Measurements from ENCODE around the gene MACROD1. TPM values are rescaled to one million over a fixed set of nuclear protein-coding genes. Genes with fewer than 3 reads are reported as not detected.

MACROD1 gene
- total RNA-seq, 1 experiment from 2014 or later = 17.6 TPM

GRCh38 chr11:64088162-64089026 is 77.5 kb downstream of the MACROD1 start:
- DNase-seq (ENCODE audit: low read depth in 1 of 2, low spot score in 2 of 2) = no peak
- no peak overlapping the region for H3K27ac ChIP-seq
- peaks cover 23% of the 10 kb centered on the region for H3K4me1 ChIP-seq (replicated peaks)
- no peaks in the 10 kb centered on the region for H3K9me3 ChIP-seq (replicated peaks)
- H3K27me3 ChIP-seq (replicated peaks) = no peaks in the 10 kb centered on the region
- H3K36me3 ChIP-seq = no peaks in the 10 kb centered on the region
- H3K4me3 ChIP-seq = no peak overlapping the region

- no peak overlapping the region for H3K4me3 ChIP-seq
- H3K9me3 ChIP-seq (replicated peaks) = no peaks in the 10 kb centered on the region
- DNase-seq (ENCODE audit: low read depth in 1 of 2, low spot score in 2 of 2) = no peak
- H3K27ac ChIP-seq = no peak overlapping the region
- H3K36me3 ChIP-seq = no peaks in the 10 kb centered on the region
- peaks cover 25% of the 10 kb centered on the region for H3K4me1 ChIP-seq (replicated peaks)
- H3K27me3 ChIP-seq (replicated peaks) = no peaks in the 10 kb centered on the region
These were observed 79.4 kb downstream of the MACROD1 start for GRCh38 chr11:64086258-64087123.

- H3K9me3 ChIP-seq (replicated peaks) = no peaks in the 10 kb centered on the region
- H3K4me1 ChIP-seq (replicated peaks) = peaks cover 25% of the 10 kb centered on the region
- no peak overlapping the region for H3K27ac ChIP-seq
- DNase-seq (ENCODE audit: low read depth in 1 of 2, low spot score in 2 of 2) = no peak
- H3K4me3 ChIP-seq = no peak overlapping the region
- no peaks in the 10 kb centered on the region for H3K27me3 ChIP-seq (replicated peaks)
- H3K36me3 ChIP-seq = no peaks in the 10 kb centered on the region
These were observed 80.0 kb downstream of the MACROD1 start for GRCh38 chr11:64085906-64086257.

- H3K4me3 ChIP-seq = no peak overlapping the region
- H3K27me3 ChIP-seq (replicated peaks) = no peaks in the 10 kb centered on the region
- H3K36me3 ChIP-seq = no peaks in the 10 kb centered on the region
- DNase-seq (ENCODE audit: low read depth in 1 of 2, low spot score in 2 of 2) = no peak
- peaks cover 21% of the 10 kb centered on the region for H3K4me1 ChIP-seq (replicated peaks)
- H3K27ac ChIP-seq = no peak overlapping the region
- H3K9me3 ChIP-seq (replicated peaks) = no peaks in the 10 kb centered on the region
These were observed 80.8 kb downstream of the MACROD1 start for GRCh38 chr11:64084951-64085710.

- H3K9me3 ChIP-seq (replicated peaks) = no peaks in the 10 kb centered on the region
- no peak for DNase-seq (ENCODE audit: low read depth in 1 of 2, low spot score in 2 of 2)
- no peak overlapping the region for H3K27ac ChIP-seq
- H3K36me3 ChIP-seq = no peaks in the 10 kb centered on the region
- no peak overlapping the region for H3K4me3 ChIP-seq
- H3K27me3 ChIP-seq (replicated peaks) = no peaks in the 10 kb centered on the region
- H3K4me1 ChIP-seq (replicated peaks) = peaks cover 13% of the 10 kb centered on the region
These were observed 81.6 kb downstream of the MACROD1 start for GRCh38 chr11:64084146-64084950.

GRCh38 chr11:64083398-64084080 is 82.4 kb downstream of the MACROD1 start:
- peaks cover 12% of the 10 kb centered on the region for H3K4me1 ChIP-seq (replicated peaks)
- no peak for DNase-seq (ENCODE audit: low read depth in 1 of 2, low spot score in 2 of 2)
- H3K9me3 ChIP-seq (replicated peaks) = no peaks in the 10 kb centered on the region
- H3K27ac ChIP-seq = no peak overlapping the region
- H3K27me3 ChIP-seq (replicated peaks) = no peaks in the 10 kb centered on the region
- H3K36me3 ChIP-seq = no peaks in the 10 kb centered on the region
- H3K4me3 ChIP-seq = no peak overlapping the region

- Histone ChIP-seq H3K27me3 (replicated peaks) (no peaks in the 10 kb centered on the region), H3K4me3 (no peak overlapping the region), H3K36me3 (no peaks in the 10 kb centered on the region), H3K27ac (no peak overlapping the region), H3K4me1 (replicated peaks) (peaks cover 12% of the 10 kb centered on the region), H3K9me3 (replicated peaks) (no peaks in the 10 kb centered on the region)
- no peak for DNase-seq (ENCODE audit: low read depth in 1 of 2, low spot score in 2 of 2)
These were observed 84.0 kb downstream of the MACROD1 start for GRCh38 chr11:64081745-64082442.

- H3K4me1 ChIP-seq (replicated peaks) = peaks cover 12% of the 10 kb centered on the region
These were observed 85.5 kb downstream of the MACROD1 start for GRCh38 chr11:64080390-64080789.

GRCh38 chr11:64078905-64079304 is 87.0 kb downstream of the MACROD1 start:
- no peak overlapping the region for H3K27ac ChIP-seq
- H3K27me3 ChIP-seq (replicated peaks) = no peaks in the 10 kb centered on the region; the same call in 1 of the 2 replicates
- peaks cover 8% of the 10 kb centered on the region for H3K4me1 ChIP-seq (replicated peaks)

More at GRCh38 chr11:64080390-64080789, 85.5 kb downstream of the MACROD1 start:
- H3K27ac ChIP-seq = no peak overlapping the region
- no peaks in the 10 kb centered on the region for H3K9me3 ChIP-seq (replicated peaks)
- H3K27me3 ChIP-seq (replicated peaks) = no peaks in the 10 kb centered on the region
- DNase-seq (ENCODE audit: low read depth in 1 of 2, low spot score in 2 of 2) = no peak
- H3K4me3 ChIP-seq = no peak overlapping the region
- no peaks in the 10 kb centered on the region for H3K36me3 ChIP-seq

GRCh38 chr11:64078284-64078683 is 87.6 kb downstream of the MACROD1 start:
- H3K4me1 ChIP-seq (replicated peaks) = peaks cover 2% of the 10 kb centered on the region; the same call in 1 of the 2 replicates
- no peak overlapping the region for H3K4me3 ChIP-seq
- DNase-seq (ENCODE audit: low read depth in 1 of 2, low spot score in 2 of 2) = no peak
- no peaks in the 10 kb centered on the region for H3K36me3 ChIP-seq
- H3K27me3 ChIP-seq (replicated peaks) = no peaks in the 10 kb centered on the region; the same call in 1 of the 2 replicates
- no peak overlapping the region for H3K27ac ChIP-seq
- no peaks in the 10 kb centered on the region for H3K9me3 ChIP-seq (replicated peaks)

More at GRCh38 chr11:64078905-64079304, 87.0 kb downstream of the MACROD1 start:
- H3K4me3 ChIP-seq = no peak overlapping the region
- no peaks in the 10 kb centered on the region for H3K36me3 ChIP-seq
- no peaks in the 10 kb centered on the region for H3K9me3 ChIP-seq (replicated peaks)
- no peak for DNase-seq (ENCODE audit: low read depth in 1 of 2, low spot score in 2 of 2)

- no peak overlapping the region for H3K27ac ChIP-seq
These were observed 88.3 kb downstream of the MACROD1 start for GRCh38 chr11:64077607-64078006.

GRCh38 chr11:64076758-64077157 is 89.2 kb downstream of the MACROD1 start:
- Histone ChIP-seq H3K9me3 (replicated peaks) (no peaks in the 10 kb centered on the region), H3K27me3 (replicated peaks) (no peaks in the 10 kb centered on the region; the same call in 1 of the 2 replicates), H3K27ac (no peak overlapping the region), H3K36me3 (no peaks in the 10 kb centered on the region), H3K4me3 (no peak overlapping the region), H3K4me1 (replicated peaks) (no peaks in the 10 kb centered on the region)
- DNase-seq (ENCODE audit: low read depth in 1 of 2, low spot score in 2 of 2) = no peak

More at GRCh38 chr11:64077607-64078006, 88.3 kb downstream of the MACROD1 start:
- Histone ChIP-seq H3K9me3 (replicated peaks) (no peaks in the 10 kb centered on the region), H3K27me3 (replicated peaks) (no peaks in the 10 kb centered on the region; the same call in 1 of the 2 replicates), H3K4me3 (no peak overlapping the region), H3K4me1 (replicated peaks) (no peaks in the 10 kb centered on the region), H3K36me3 (no peaks in the 10 kb centered on the region)
- DNase-seq (ENCODE audit: low read depth in 1 of 2, low spot score in 2 of 2) = no peak
